OCI-LY3 (cell line): ENCODE results near the gene TAF11L14.

ENCODE experiments used
- EZH2phosphoT487 ChIP-seq: fragments of 200-600 bp; shearing (Covaris generic); IDR thresholded peaks from 2 replicates; pipeline ENCODE4 v1.6.1; 2018; ENCODE audit warnings: antibody characterized with exemption, mixed run types, low read depth
- TF ChIP-seq, protein P1 (sequence below): fragments of 200-600, 300-600 bp; sonication (generic); IDR thresholded peaks from 2 replicates; pipeline ENCODE4 v1.5.1; 2014; ENCODE audit warnings: antibody characterized with exemption, low read length, low read depth

DNA sequence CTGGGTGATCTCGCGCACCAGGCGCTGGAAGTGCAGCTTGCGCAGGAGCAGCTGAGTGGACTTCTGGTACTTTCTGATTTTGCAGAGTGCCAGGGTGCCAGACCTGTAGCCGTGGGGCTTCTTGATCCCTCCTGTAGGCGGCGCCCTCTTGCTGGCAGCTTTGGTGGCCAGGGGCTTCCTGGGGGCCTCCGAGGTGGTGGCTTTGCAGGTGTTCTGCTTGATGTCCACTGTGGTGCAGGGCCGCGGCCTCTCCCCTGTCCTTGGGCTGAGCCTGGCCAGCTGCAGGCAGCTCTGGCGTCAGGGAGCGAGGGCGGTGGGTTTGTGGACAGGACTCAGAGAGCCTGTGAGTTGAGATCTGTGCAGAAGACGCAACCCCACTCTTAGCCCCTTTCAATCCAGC lies 36.1 kb downstream of the TAF11L14 start:
- TF ChIP-seq, protein P1, sequence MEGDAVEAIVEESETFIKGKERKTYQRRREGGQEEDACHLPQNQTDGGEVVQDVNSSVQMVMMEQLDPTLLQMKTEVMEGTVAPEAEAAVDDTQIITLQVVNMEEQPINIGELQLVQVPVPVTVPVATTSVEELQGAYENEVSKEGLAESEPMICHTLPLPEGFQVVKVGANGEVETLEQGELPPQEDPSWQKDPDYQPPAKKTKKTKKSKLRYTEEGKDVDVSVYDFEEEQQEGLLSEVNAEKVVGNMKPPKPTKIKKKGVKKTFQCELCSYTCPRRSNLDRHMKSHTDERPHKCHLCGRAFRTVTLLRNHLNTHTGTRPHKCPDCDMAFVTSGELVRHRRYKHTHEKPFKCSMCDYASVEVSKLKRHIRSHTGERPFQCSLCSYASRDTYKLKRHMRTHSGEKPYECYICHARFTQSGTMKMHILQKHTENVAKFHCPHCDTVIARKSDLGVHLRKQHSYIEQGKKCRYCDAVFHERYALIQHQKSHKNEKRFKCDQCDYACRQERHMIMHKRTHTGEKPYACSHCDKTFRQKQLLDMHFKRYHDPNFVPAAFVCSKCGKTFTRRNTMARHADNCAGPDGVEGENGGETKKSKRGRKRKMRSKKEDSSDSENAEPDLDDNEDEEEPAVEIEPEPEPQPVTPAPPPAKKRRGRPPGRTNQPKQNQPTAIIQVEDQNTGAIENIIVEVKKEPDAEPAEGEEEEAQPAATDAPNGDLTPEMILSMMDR: no peak
- TF ChIP-seq EZH2phosphoT487: no peak
